ENCODE data around the gene FIG4. TPM values are rescaled to one million over a fixed set of nuclear protein-coding genes. Genes with fewer than 3 reads are reported as not detected.
"Not testable (repeated sequence)": the region's sequence is repeated elsewhere in the genome, so short reads cannot be mapped to it uniquely, and the experiment has no call there.

FIG4 gene
- total and polyA plus RNA-seq, 4 donors, result 25.0 to 38.5 (median 31.7) TPM

DNA sequence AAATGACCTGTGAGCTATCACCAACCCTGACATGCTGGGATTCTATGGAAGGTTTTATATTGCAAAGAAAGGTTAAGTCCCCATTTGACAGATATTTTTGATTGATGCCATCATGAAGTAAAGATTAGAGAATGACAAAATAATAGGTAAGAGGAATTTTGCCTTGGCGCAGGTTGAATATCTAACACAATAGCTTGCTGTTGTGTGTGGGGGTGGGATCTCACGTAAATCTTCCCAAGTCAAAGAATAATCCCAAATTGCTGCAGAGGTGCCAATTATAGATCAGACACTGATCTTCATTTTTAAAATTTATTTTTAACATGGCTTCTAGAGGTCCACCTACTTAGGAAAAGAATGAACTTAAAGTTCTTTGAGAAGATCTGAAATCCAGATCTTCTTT is 135.5 kb downstream of the FIG4 start:
- no CpG with 5 or more reads among the region's 2 CpGs for WGBS (ENCODE audit: insufficient coverage)
- no peak for DNase-seq (ENCODE audit: low read depth in 4 of 6, low spot score in 6 of 6)
- Histone ChIP-seq H3K27me3 (ENCODE audit: control insufficient read depth, insufficient read depth, low read length) (no peaks in the 10 kb centered on the region), H3K4me3 (ENCODE audit: low read depth, low read length) (no peak overlapping the region), H3K4me1 (ENCODE audit: control insufficient read depth, insufficient read depth, low read length) (no peaks in the 10 kb centered on the region), H3K36me3 (ENCODE audit: control insufficient read depth, insufficient read depth, low read length) (no peaks in the 10 kb centered on the region), H3K9me3 (ENCODE audit: control insufficient read depth, insufficient read depth, low read length) (no peaks in the 10 kb centered on the region), H3K27ac (ENCODE audit: low read depth, low read length) (no peak overlapping the region)

DNA sequence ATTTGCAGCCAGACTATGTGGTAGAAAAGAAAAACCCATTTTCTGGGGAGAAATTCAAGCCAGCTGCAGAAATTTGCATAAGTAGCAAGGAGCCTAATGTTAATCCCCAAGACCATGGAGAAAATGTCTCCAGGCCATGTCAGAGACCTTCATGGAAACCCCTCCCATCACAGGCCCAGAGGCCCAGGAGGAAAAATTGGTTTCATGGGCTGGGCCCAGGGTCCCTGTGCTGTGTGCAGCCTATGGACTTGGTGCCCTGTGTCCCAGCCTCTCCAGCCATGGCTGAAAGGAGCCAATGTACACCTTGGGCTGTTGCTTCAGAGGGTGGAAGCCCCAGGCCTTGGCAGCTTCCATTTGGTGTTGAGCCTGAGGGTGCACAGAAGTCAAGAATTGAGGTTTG is 140.3 kb downstream of the FIG4 start:
- H3K4me1 ChIP-seq (ENCODE audit: control insufficient read depth, insufficient read depth, low read length); H3K36me3 ChIP-seq (ENCODE audit: control insufficient read depth, insufficient read depth, low read length); DNase-seq (ENCODE audit: low read depth in 4 of 6, low spot score in 6 of 6); H3K4me3 ChIP-seq (ENCODE audit: low read depth, low read length); H3K27ac ChIP-seq (ENCODE audit: low read depth, low read length); H3K27me3 ChIP-seq (ENCODE audit: control insufficient read depth, insufficient read depth, low read length); H3K9me3 ChIP-seq (ENCODE audit: control insufficient read depth, insufficient read depth, low read length): not testable (repeated sequence)

DNA sequence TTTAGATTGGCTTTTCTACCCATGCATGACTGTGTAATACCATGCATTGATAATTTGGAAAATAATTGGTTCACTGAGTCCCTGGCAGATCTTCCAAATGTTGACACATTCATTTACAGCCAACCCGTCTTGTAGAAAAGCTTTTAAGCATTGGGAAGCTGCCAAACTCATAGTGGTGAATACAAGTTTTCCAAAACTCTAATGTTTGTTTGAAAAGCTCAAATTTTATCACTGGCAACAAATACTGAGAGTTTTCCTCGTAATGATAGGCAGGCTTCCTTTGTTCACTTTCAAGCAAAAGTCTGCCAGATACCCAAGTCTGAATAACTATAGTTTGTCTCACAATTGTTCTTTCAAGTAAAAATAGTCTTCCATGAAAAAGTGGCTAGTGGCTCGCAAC is 143.0 kb downstream of the FIG4 start:
- Histone ChIP-seq H3K4me1 (ENCODE audit: control insufficient read depth, insufficient read depth, low read length) (no peaks in the 10 kb centered on the region), H3K4me3 (ENCODE audit: low read depth, low read length) (no peak overlapping the region), H3K9me3 (ENCODE audit: control insufficient read depth, insufficient read depth, low read length) (no peaks in the 10 kb centered on the region), H3K36me3 (ENCODE audit: control insufficient read depth, insufficient read depth, low read length) (no peaks in the 10 kb centered on the region), H3K27ac (ENCODE audit: low read depth, low read length) (no peak overlapping the region), H3K27me3 (ENCODE audit: control insufficient read depth, insufficient read depth, low read length) (no peaks in the 10 kb centered on the region)
- DNase-seq (ENCODE audit: low read depth in 4 of 6, low spot score in 6 of 6), result peak in 1 of 6 donors; percentile 32
- no CpG with 5 or more reads among the region's 3 CpGs for WGBS (ENCODE audit: insufficient coverage)

DNA sequence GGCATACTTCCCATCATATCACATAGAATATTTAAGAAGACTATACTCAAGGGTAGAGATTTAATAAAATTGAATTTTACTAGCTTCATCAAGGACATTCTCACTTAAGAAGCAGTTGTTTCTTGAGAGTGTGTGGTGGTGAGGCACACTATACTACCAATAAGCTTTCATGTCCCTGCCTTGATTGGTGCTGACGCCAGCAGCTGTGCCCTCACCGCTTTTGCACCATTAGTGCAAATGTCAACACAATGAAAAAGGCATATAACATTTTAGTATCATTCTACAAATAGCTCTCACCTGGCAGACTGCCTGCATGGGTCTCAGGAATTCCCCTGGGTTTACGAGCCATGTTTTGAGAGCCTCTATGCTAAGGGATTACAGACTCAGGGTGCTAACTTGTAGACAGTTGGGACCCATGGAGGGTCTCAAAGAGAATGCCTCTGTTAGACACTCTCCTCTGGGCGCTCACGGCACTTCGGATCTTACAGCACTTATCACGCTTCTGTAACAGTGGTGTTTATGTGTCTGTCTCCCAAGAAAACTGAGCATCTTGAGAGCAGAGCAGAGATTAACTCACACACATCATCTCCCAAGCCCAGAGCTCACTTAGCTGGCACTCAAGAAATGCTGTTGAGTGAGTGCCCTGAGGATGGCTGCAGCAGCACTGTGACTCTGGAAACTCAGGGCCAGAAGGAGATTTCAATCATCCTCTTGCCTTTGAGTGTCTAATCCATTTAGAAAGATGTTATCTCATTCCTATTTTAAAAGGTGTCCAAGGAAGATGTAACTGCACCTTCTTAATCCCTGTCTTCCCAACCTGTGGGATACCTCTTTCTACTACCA is 143.7 kb downstream of the FIG4 start:
- H3K27ac ChIP-seq (ENCODE audit: low read depth, low read length), result no peak overlapping the region
- H3K27me3 ChIP-seq (ENCODE audit: control insufficient read depth, insufficient read depth, low read length), result no peaks in the 10 kb centered on the region
- no peak for DNase-seq (ENCODE audit: low read depth in 4 of 6, low spot score in 6 of 6)
- H3K9me3 ChIP-seq (ENCODE audit: control insufficient read depth, insufficient read depth, low read length), result no peaks in the 10 kb centered on the region
- no peaks in the 10 kb centered on the region for H3K36me3 ChIP-seq (ENCODE audit: control insufficient read depth, insufficient read depth, low read length)
- no peaks in the 10 kb centered on the region for H3K4me1 ChIP-seq (ENCODE audit: control insufficient read depth, insufficient read depth, low read length)
- H3K4me3 ChIP-seq (ENCODE audit: low read depth, low read length), result no peak overlapping the region
- 100% methylated on average over 2 of the region's 7 CpGs for WGBS (ENCODE audit: insufficient coverage)

DNA sequence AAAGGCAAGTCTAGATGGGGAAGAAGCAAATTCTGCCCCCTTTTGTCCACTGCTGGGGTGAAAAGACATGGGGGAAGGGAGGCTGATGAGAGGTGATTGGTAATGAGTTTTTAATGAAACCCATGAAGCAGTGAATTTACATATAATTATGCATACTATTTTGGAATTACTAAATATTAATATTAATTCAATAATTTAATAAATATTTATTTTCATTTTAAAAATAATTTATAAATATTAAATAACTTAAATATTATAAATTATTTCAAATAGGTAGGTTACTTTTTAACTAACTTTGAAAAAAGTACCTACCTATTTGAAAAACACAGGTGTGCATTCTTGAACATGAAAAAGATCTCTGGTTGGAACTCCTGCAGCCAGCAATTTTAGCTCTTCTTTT is 148.9 kb downstream of the FIG4 start:
- no peaks in the 10 kb centered on the region for H3K36me3 ChIP-seq (ENCODE audit: control insufficient read depth, insufficient read depth, low read length)
- H3K4me3 ChIP-seq (ENCODE audit: low read depth, low read length), result no peak overlapping the region
- H3K4me1 ChIP-seq (ENCODE audit: control insufficient read depth, insufficient read depth, low read length), result no peaks in the 10 kb centered on the region
- no peaks in the 10 kb centered on the region for H3K9me3 ChIP-seq (ENCODE audit: control insufficient read depth, insufficient read depth, low read length)
- H3K27me3 ChIP-seq (ENCODE audit: control insufficient read depth, insufficient read depth, low read length), result no peaks in the 10 kb centered on the region
- no peak overlapping the region for H3K27ac ChIP-seq (ENCODE audit: low read depth, low read length)
- DNase-seq (ENCODE audit: low read depth in 4 of 6, low spot score in 6 of 6), result no peak

DNA sequence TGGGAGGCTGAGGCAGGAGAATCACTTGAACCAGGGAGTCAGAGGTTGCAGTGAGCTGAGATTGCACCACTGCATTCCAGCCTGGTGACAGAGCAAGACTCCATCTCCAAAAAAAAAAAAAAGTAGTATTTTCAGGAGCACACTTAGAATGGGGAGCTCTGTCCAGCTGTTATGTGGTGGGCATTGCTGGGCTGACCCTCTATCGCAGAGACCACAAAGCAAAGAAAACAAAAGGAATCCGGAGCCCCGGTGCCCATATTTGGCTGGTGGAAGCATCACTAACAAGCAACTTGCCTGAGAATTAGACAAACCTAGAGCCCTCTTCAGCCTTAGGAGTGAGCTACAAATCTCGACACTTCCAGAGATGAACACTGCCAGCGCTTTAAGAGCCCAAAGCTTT is 149.7 kb downstream of the FIG4 start:
- H3K36me3 ChIP-seq (ENCODE audit: control insufficient read depth, insufficient read depth, low read length), result no peaks in the 10 kb centered on the region
- no peaks in the 10 kb centered on the region for H3K27me3 ChIP-seq (ENCODE audit: control insufficient read depth, insufficient read depth, low read length)
- no peaks in the 10 kb centered on the region for H3K9me3 ChIP-seq (ENCODE audit: control insufficient read depth, insufficient read depth, low read length)
- H3K4me1 ChIP-seq (ENCODE audit: control insufficient read depth, insufficient read depth, low read length), result no peaks in the 10 kb centered on the region
- H3K4me3 ChIP-seq (ENCODE audit: low read depth, low read length), result no peak overlapping the region
- WGBS (ENCODE audit: insufficient coverage), result 100% methylated on average over 3 of the region's 5 CpGs
- H3K27ac ChIP-seq (ENCODE audit: low read depth, low read length), result no peak overlapping the region
- DNase-seq (ENCODE audit: low read depth in 4 of 6, low spot score in 6 of 6), result no peak

DNA sequence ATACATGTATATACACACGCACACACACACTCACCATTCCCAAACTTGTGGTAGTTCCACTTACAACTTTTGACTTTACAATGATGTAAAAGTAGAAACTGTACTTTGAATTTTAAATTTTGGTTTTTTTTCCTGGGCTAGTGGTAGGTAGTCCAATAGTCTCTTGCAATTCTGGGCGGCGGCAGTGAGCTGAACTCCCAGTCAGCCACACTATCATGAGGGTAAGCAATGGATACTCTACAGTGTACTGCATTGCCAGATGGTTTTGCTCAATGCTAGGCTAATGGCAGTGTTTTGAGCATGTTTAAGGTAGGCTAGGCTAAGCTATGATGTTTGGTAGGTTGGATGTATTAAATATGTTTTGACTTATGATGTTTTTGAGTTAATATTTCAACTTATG is 150.8 kb downstream of the FIG4 start:
- Histone ChIP-seq H3K36me3 (ENCODE audit: control insufficient read depth, insufficient read depth, low read length) (no peaks in the 10 kb centered on the region), H3K9me3 (ENCODE audit: control insufficient read depth, insufficient read depth, low read length) (no peaks in the 10 kb centered on the region), H3K27me3 (ENCODE audit: control insufficient read depth, insufficient read depth, low read length) (no peaks in the 10 kb centered on the region), H3K4me1 (ENCODE audit: control insufficient read depth, insufficient read depth, low read length) (no peaks in the 10 kb centered on the region), H3K27ac (ENCODE audit: low read depth, low read length) (no peak overlapping the region), H3K4me3 (ENCODE audit: low read depth, low read length) (no peak overlapping the region)
- DNase-seq (ENCODE audit: low read depth in 4 of 6, low spot score in 6 of 6), result no peak
- no CpG with 5 or more reads among the region's 3 CpGs for WGBS (ENCODE audit: insufficient coverage)

DNA sequence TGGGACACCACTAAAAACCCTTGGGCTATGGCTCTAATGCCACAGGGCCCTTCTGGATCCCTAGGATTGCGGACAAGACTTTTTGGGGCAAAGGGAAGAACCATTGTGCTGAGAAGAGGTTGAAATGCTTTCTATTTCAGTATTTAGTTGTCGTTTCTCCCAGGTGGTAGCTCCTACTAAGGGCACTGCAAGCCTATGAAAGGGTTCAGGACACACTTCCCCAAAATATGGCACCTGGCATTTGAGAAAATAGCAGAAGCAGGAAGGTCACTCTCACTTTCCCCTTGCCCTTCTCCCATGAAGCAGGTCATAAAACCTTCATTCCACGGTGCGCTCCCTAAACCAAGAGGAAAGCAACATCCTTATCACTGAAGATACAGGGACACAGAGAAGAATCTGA is 161.6 kb downstream of the FIG4 start:
- Histone ChIP-seq H3K9me3 (ENCODE audit: control insufficient read depth, insufficient read depth, low read length) (no peaks in the 10 kb centered on the region), H3K4me1 (ENCODE audit: control insufficient read depth, insufficient read depth, low read length) (no peaks in the 10 kb centered on the region), H3K27ac (ENCODE audit: low read depth, low read length) (no peak overlapping the region), H3K4me3 (ENCODE audit: low read depth, low read length) (no peak overlapping the region), H3K27me3 (ENCODE audit: control insufficient read depth, insufficient read depth, low read length) (no peaks in the 10 kb centered on the region), H3K36me3 (ENCODE audit: control insufficient read depth, insufficient read depth, low read length) (no peaks in the 10 kb centered on the region)
- 100% methylated on average over 3 of the region's 4 CpGs for WGBS (ENCODE audit: insufficient coverage)
- no peak for DNase-seq (ENCODE audit: low read depth in 4 of 6, low spot score in 6 of 6)

DNA sequence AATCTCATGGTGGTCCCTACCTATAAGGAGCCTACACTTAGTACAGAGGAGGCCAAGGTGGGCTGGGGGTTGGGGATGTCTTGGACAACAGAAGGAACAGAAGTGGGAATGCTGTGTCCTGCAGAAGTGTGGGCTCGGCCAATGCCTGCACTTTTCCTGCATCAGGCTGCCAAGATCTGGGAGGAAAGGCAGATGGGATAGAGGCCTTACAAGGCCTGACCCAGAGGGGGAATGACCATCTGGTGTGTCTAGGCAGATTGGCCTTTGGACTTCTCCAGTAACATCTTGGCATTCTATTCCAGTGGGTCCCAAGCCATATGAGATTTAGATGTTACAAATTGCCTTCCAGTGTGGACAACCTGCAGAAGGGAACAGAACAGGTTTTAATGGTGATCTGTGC is 162.3 kb downstream of the FIG4 start:
- 86% methylated on average over 1 of the region's 1 CpG for WGBS (ENCODE audit: insufficient coverage)
- Histone ChIP-seq H3K4me3 (ENCODE audit: low read depth, low read length) (no peak overlapping the region), H3K36me3 (ENCODE audit: control insufficient read depth, insufficient read depth, low read length) (no peaks in the 10 kb centered on the region), H3K4me1 (ENCODE audit: control insufficient read depth, insufficient read depth, low read length) (no peaks in the 10 kb centered on the region), H3K27me3 (ENCODE audit: control insufficient read depth, insufficient read depth, low read length) (no peaks in the 10 kb centered on the region), H3K27ac (ENCODE audit: low read depth, low read length) (no peak overlapping the region), H3K9me3 (ENCODE audit: control insufficient read depth, insufficient read depth, low read length) (no peaks in the 10 kb centered on the region)
- DNase-seq (ENCODE audit: low read depth in 4 of 6, low spot score in 6 of 6), result no peak

DNA sequence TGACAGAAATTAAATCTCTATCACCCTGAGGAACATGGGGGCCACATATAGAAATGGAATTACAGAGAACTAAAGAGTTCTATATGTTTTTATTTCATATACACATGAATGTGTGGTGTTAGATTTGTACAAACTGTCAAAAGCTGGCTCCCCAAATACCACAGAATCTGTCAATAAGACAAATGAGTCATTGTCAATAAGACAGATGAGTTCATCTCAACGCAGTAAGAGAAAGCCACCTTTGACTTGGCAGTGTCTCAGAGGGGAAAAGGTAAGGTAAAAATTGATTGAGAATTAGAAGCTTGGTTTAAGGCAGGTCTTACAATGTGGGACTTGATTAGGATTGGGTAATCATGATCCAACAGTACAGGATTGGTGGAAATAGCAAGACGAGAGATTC is 162.9 kb downstream of the FIG4 start:
- Histone ChIP-seq H3K36me3 (ENCODE audit: control insufficient read depth, insufficient read depth, low read length) (no peaks in the 10 kb centered on the region), H3K27ac (ENCODE audit: low read depth, low read length) (no peak overlapping the region), H3K9me3 (ENCODE audit: control insufficient read depth, insufficient read depth, low read length) (no peaks in the 10 kb centered on the region), H3K4me1 (ENCODE audit: control insufficient read depth, insufficient read depth, low read length) (no peaks in the 10 kb centered on the region), H3K27me3 (ENCODE audit: control insufficient read depth, insufficient read depth, low read length) (no peaks in the 10 kb centered on the region), H3K4me3 (ENCODE audit: low read depth, low read length) (no peak overlapping the region)
- DNase-seq (ENCODE audit: low read depth in 4 of 6, low spot score in 6 of 6), result no peak
- no CpG with 5 or more reads among the region's 2 CpGs for WGBS (ENCODE audit: insufficient coverage)

All from spinal cord (tissue), 10 donors.